ENCODE measurements around the gene COQ9. TPM values are rescaled to one million over a fixed set of nuclear protein-coding genes. Genes with fewer than 3 reads are reported as not detected.

The COQ9 gene
- total and polyA plus RNA-seq, 5 donors from 2014 or later = 18.5 to 33.6 (median 26.4) TPM

DNA sequence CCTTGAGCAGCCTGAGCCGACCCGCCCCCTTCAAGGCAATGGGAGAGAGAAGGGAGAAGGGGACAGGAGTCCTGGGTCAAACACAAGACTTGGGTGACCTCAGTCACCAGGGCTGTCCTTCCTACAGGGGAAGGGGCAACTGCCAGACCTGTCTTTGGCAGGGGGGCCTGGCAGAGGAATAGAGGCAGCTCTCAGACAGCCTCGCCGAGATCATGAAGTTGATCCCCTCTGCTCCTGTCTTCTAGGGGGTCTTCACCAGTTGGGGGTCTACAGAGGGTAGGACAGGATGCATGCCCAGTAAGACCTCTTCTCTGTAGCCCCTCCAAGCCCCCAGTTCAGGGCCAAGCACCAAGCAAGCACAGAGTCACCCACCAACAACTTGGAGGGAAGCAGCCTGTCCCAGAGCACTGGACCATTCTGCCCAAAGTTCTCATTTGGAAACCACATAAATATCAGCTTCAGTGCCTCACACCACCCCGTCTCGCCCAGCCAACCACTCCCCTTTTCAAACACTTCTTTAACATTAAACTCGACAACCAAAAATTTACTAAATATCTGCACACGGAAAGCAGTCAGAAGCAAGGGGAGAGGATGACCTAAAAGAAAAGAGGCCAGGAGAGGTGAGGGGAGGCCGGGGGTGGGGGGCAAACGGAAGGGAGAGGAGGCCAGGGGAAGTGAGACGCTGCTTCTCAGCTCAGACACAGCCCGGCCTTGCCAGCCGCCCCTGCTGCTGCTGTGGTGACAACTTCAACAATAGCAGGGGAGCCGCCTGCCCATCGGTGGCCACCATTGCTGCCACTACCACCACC lies 31.3 kb downstream of the COQ9 start:
- Histone ChIP-seq H3K4me1 (ENCODE audit: control insufficient read depth, insufficient read depth, low read length, poor library complexity, severe bottlenecking) (peaks cover 13% of the 10 kb centered on the region), H3K9me3 (ENCODE audit: control insufficient read depth in 2 of 2, low read length in 2 of 2) (no peaks in the 10 kb centered on the region), H3K36me3 (ENCODE audit: control insufficient read depth, insufficient read depth, low read length) (no peaks in the 10 kb centered on the region), H3K4me3 (ENCODE audit: low read depth, low read length) (no peak overlapping the region), H3K27me3 (ENCODE audit: control insufficient read depth, insufficient read depth, low read length) (no peaks in the 10 kb centered on the region), H3K27ac (ENCODE audit: insufficient read depth, low read length, poor library complexity, severe bottlenecking) (no peak overlapping the region)
- H3K27ac Mint-ChIP-seq = peak overlapping the region in 2 of 3 donors; percentile 64 to 80
- H3K27me3 Mint-ChIP-seq = no peaks in the 10 kb centered on the region
- H3K36me3 Mint-ChIP-seq = no peaks in the 10 kb centered on the region
- H3K4me1 Mint-ChIP-seq = peaks cover 0 to 17% (median 7%) of the 10 kb centered on the region in 4 donors
- H3K4me3 Mint-ChIP-seq = no peak overlapping the region
- ATAC-seq (ENCODE audit: low read depth in 2 of 2) (no peak), DNase-seq (no peak)
- no peaks in the 10 kb centered on the region for H3K9me3 Mint-ChIP-seq

DNA sequence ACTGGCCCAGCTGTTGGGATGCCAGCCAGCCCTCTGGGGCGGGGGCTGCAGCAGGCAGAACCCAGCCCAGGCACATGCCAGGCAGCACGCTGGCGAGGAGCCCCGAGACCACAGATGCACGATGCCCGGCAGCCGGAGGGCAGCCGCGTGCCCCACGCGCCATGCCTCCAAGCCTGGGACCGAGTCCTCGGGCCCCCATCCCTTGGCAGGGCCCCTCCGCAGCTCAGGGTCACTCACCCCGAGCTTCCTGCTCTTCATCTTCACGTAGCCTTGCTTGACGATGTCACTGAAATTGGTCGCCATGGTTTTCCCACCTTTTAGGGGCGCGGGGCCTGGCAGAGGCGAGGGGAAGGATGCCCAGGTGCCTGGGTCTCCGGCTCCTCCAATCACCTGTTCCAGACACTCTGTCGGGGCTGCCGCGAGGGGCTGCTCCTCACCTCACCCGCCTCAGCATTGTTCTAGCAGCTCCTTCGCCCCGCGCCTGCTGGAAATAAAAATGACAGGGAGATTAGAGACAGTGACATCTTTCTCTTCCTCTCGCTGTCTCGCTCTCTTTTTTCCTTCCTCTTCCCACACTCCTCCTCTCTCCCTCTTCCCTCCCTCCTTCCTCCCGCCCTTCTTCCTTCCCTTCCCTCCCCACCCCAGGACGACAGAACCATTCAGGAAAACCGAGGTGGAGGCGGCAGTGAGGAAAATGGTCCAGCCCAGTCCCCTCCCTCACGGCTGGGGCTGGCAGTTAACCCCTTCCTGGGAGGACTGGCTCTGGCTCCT lies 32.1 kb downstream of the COQ9 start:
- Mint-ChIP-seq H3K27me3 (peaks cover under 1% of the 10 kb centered on the region), H3K4me1 (peaks cover 0 to 20% (median 7%) of the 10 kb centered on the region in 4 donors), H3K27ac (no peak overlapping the region), H3K4me3 (no peak overlapping the region), H3K36me3 (no peaks in the 10 kb centered on the region), H3K9me3 (no peaks in the 10 kb centered on the region)
- no peak for DNase-seq
- H3K27me3 ChIP-seq (ENCODE audit: control insufficient read depth, insufficient read depth, low read length) = no peaks in the 10 kb centered on the region
- H3K4me1 ChIP-seq (ENCODE audit: control insufficient read depth, insufficient read depth, low read length, poor library complexity, severe bottlenecking) = peaks cover 13% of the 10 kb centered on the region
- no peak overlapping the region for H3K4me3 ChIP-seq (ENCODE audit: low read depth, low read length)
- no peaks in the 10 kb centered on the region for H3K36me3 ChIP-seq (ENCODE audit: control insufficient read depth, insufficient read depth, low read length)
- no peak for ATAC-seq (ENCODE audit: low read depth in 2 of 2)
- H3K27ac ChIP-seq (ENCODE audit: insufficient read depth, low read length, poor library complexity, severe bottlenecking) = no peak overlapping the region
- H3K9me3 ChIP-seq (ENCODE audit: control insufficient read depth in 2 of 2, low read length in 2 of 2) = no peaks in the 10 kb centered on the region

DNA sequence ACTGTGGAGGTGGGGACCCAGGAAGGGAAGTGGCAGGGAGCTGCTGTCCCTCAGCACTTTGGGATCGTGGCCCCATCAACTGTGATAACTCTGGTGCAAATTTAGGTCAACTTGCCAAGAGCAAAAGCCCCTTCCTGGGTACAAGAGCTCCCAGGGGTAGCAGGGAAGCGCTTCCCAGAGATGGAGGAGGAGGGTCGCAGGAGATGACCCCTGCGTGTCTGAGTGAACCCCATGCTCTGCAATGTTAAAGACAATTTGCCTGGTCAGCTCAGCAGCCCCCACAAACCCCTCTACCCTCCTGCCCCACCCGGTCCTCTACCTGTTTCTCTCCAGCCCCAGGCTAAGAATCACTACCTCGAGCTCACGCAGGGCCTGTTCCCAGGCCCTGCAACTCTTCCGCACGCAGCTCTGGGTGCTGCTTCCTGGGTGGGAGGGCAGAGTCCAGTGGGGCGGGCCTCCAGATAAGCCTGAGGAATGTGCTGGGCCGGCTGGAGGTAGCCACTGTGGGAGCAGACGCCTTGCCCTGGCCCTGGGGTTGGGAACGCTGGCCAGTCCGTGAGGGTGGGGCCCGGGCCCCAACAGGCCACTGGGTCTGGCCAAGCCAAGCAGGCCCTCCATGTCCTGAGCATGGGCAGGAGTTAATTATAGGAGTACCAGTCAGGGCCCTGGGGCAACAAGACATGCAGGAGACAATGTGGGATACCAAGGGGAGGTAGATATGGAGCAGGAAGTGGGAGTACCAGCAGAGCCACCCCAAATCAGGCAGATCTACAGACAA lies 32.9 kb downstream of the COQ9 start:
- Mint-ChIP-seq H3K4me1 (peaks cover 0 to 27% (median 9%) of the 10 kb centered on the region in 4 donors), H3K27ac (no peak overlapping the region), H3K36me3 (no peaks in the 10 kb centered on the region), H3K27me3 (peaks cover 6% of the 10 kb centered on the region), H3K9me3 (no peaks in the 10 kb centered on the region), H3K4me3 (no peak overlapping the region)
- Histone ChIP-seq H3K36me3 (ENCODE audit: control insufficient read depth, insufficient read depth, low read length) (no peaks in the 10 kb centered on the region), H3K27me3 (ENCODE audit: control insufficient read depth, insufficient read depth, low read length) (no peaks in the 10 kb centered on the region), H3K4me3 (ENCODE audit: low read depth, low read length) (no peak overlapping the region), H3K9me3 (ENCODE audit: control insufficient read depth in 2 of 2, low read length in 2 of 2) (no peaks in the 10 kb centered on the region), H3K27ac (ENCODE audit: insufficient read depth, low read length, poor library complexity, severe bottlenecking) (no peak overlapping the region), H3K4me1 (ENCODE audit: control insufficient read depth, insufficient read depth, low read length, poor library complexity, severe bottlenecking) (peaks cover 15% of the 10 kb centered on the region)
- no peak for DNase-seq
- no peak for ATAC-seq (ENCODE audit: low read depth in 2 of 2)

DNA sequence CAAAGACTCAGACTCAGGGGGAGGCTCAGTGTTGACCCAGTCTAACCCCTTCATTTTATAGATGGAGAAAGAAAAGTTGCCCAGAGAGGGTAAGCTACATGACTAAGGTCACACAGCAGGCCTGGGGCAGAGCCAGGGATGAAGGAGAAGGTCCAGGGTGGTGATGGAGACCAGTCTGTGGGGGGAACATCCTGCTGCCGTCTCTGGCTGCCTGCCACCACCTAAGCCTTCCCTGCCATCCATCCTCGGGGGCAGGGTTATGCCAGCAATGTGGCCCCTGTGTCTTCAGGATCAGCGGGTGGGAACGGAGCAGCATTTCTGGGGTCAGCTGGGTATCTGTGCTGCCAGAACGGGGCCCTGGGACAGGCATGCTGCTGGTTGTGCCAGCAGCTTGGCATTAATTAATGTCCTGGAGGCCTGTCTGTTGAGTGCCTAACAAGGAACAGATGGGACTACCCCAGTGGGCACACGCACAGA lies 33.5 kb downstream of the COQ9 start:
- no peaks in the 10 kb centered on the region for H3K36me3 ChIP-seq (ENCODE audit: control insufficient read depth, insufficient read depth, low read length)
- ATAC-seq (ENCODE audit: low read depth in 2 of 2) (no peak), DNase-seq (no peak)
- Mint-ChIP-seq H3K27me3 (peaks cover 6% of the 10 kb centered on the region), H3K4me3 (no peak overlapping the region), H3K36me3 (no peaks in the 10 kb centered on the region), H3K9me3 (no peaks in the 10 kb centered on the region), H3K27ac (no peak overlapping the region), H3K4me1 (peaks cover 0 to 27% (median 11%) of the 10 kb centered on the region in 4 donors)
- peaks cover 18% of the 10 kb centered on the region for H3K4me1 ChIP-seq (ENCODE audit: control insufficient read depth, insufficient read depth, low read length, poor library complexity, severe bottlenecking)
- H3K4me3 ChIP-seq (ENCODE audit: low read depth, low read length) = no peak overlapping the region
- no peak overlapping the region for H3K27ac ChIP-seq (ENCODE audit: insufficient read depth, low read length, poor library complexity, severe bottlenecking)
- no peaks in the 10 kb centered on the region for H3K9me3 ChIP-seq (ENCODE audit: control insufficient read depth in 2 of 2, low read length in 2 of 2)
- no peaks in the 10 kb centered on the region for H3K27me3 ChIP-seq (ENCODE audit: control insufficient read depth, insufficient read depth, low read length)

DNA sequence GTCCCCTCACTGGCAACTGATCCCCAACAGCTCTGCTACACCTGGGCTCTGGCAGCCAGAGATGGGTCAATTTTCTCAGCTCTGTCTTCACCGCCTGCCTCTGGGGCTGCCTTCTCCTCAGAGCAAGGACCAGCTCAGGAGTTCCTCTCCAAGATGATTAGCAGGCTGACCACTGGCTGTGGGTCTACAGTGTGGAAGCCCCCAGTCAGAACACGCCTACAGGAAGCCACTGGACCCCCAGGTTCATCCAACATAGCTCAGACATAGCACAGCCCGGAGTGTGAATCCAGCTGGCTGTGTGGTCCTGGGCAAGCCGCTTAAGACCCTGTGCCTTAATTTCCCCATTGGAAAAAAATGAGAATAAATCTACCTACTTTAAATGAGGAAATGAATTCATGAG lies 34.1 kb downstream of the COQ9 start:
- no peak overlapping the region for H3K4me3 Mint-ChIP-seq
- H3K27me3 Mint-ChIP-seq = peaks cover 6% of the 10 kb centered on the region
- H3K36me3 Mint-ChIP-seq = no peaks in the 10 kb centered on the region
- H3K27ac Mint-ChIP-seq = no peak overlapping the region
- peaks cover 15% of the 10 kb centered on the region for H3K4me1 ChIP-seq (ENCODE audit: control insufficient read depth, insufficient read depth, low read length, poor library complexity, severe bottlenecking)
- no peaks in the 10 kb centered on the region for H3K27me3 ChIP-seq (ENCODE audit: control insufficient read depth, insufficient read depth, low read length)
- DNase-seq = no peak
- H3K27ac ChIP-seq (ENCODE audit: insufficient read depth, low read length, poor library complexity, severe bottlenecking) = no peak overlapping the region
- H3K4me3 ChIP-seq (ENCODE audit: low read depth, low read length) = no peak overlapping the region
- H3K9me3 ChIP-seq (ENCODE audit: control insufficient read depth in 2 of 2, low read length in 2 of 2) = no peaks in the 10 kb centered on the region
- no peak for ATAC-seq (ENCODE audit: low read depth in 2 of 2)
- H3K4me1 Mint-ChIP-seq = peaks cover 0 to 24% (median 8%) of the 10 kb centered on the region in 4 donors
- H3K36me3 ChIP-seq (ENCODE audit: control insufficient read depth, insufficient read depth, low read length) = no peaks in the 10 kb centered on the region
- no peaks in the 10 kb centered on the region for H3K9me3 Mint-ChIP-seq

DNA sequence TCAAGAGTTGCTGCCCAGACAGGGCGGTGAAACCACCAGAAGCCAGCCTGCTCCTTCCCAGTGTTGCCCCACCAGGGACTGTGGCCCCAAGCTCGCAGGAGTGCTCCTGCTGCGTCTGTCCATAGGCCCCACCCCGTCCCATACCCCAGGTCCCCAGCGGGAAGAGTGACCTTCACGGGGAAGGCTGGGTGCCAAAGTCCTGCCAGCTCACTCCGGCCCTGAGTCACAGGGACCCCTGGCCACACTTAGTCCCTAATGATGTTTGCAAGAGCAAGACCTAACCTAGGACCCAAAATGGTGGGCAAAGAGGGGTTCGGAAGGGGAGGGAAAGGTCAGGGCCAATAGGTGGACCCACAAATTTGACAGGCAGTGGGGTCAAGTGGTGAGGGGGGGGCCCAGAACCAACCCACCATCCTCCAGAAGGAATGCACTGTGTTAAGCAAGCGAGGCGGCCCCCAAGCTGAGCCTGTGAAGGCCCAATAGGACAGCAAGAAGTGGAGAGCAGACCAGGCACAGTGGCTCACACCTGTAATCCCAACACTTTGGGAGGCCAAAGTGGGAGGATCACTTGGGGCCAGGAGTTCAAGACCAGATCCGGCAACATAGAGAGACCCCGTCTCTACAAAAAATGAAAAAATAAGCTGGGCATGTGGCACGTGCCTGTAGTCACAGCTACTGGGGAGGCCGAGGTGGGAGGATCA lies 35.7 kb downstream of the COQ9 start:
- no peaks in the 10 kb centered on the region for H3K9me3 Mint-ChIP-seq
- Histone ChIP-seq H3K9me3 (ENCODE audit: control insufficient read depth in 2 of 2, low read length in 2 of 2) (no peaks in the 10 kb centered on the region), H3K4me3 (ENCODE audit: low read depth, low read length) (no peak overlapping the region), H3K27ac (ENCODE audit: insufficient read depth, low read length, poor library complexity, severe bottlenecking) (no peak overlapping the region), H3K27me3 (ENCODE audit: control insufficient read depth, insufficient read depth, low read length) (no peaks in the 10 kb centered on the region), H3K4me1 (ENCODE audit: control insufficient read depth, insufficient read depth, low read length, poor library complexity, severe bottlenecking) (peaks cover 15% of the 10 kb centered on the region), H3K36me3 (ENCODE audit: control insufficient read depth, insufficient read depth, low read length) (no peaks in the 10 kb centered on the region)
- no peaks in the 10 kb centered on the region for H3K36me3 Mint-ChIP-seq
- peaks cover 0 to 32% (median 9%) of the 10 kb centered on the region in 4 donors for H3K4me1 Mint-ChIP-seq
- no peak overlapping the region for H3K27ac Mint-ChIP-seq
- peaks cover 11% of the 10 kb centered on the region for H3K27me3 Mint-ChIP-seq
- ATAC-seq (ENCODE audit: low read depth in 2 of 2) = no peak
- DNase-seq = no peak
- H3K4me3 Mint-ChIP-seq = peak overlapping the region in 2 of 4 donors; percentile 67 to 80

All from CD4-positive, CD25-positive, alpha-beta regulatory T cell (primary cell).